NCI-H2171 treated with DMSO at 0.1 percent for 48 hours (cell line): ENCODE data around the gene VPS50.

Experiments
- DNase-seq: peaks from one replicate; lab custom pipeline; 2025; lab: John Stamatoyannopoulos, UW

The VPS50 gene

DNA sequence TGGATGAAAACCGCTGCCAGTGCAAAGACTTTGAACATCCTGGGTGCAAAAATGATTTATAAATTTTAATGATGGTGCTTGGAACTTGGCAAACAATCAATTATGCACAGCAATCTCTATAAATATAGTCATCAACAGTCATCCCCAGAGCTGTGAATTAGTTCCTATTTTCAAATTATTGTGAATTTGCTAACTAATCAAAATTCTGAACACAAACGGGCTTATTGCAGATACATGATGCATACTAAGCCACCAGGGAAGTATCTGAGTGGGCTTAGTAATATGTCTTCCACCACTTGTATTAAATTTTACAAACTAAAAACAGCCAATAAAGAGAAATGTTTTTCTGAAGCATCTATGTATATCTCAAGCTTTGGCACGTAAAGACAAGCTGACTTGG is 177.2 kb downstream of the VPS50 start:
- DNase-seq = no peak
